GM23338 (cell line): ENCODE data around the gene CCDC32. TPM values are rescaled to one million over a fixed set of nuclear protein-coding genes. Genes with fewer than 3 reads are reported as not detected.

Experiments
- CREB1 ChIP-seq: fragments of 250-450 bp; sonication (Bioruptor Pico); IDR thresholded peaks from 2 replicates; pipeline ENCODE4 v1.5.0; 2020; ENCODE audit warnings: low read depth, mild to moderate bottlenecking, moderate library complexity
- EZH2phosphoT487 ChIP-seq: fragments of 200-600 bp; sonication (generic); IDR thresholded peaks from one replicate; pipeline ENCODE4 v1.8.1; 2018; ENCODE audit warnings: antibody characterized with exemption; ENCODE audit not compliant: unreplicated experiment
- STAT1 ChIP-seq: IDR thresholded peaks from one replicate; pipeline ENCODE4 v1.6.1; 2016; ENCODE audit warnings: antibody characterized with exemption; ENCODE audit not compliant: unreplicated experiment
- ZNF114 ChIP-seq: fragments of 250-450 bp; sonication (Bioruptor Pico); IDR thresholded peaks from 2 replicates; pipeline ENCODE4 v1.5.0; 2020; ENCODE audit warnings: mild to moderate bottlenecking, moderate library complexity
- ZNF331 ChIP-seq: fragments of 250-450 bp; sonication (Bioruptor Pico); IDR thresholded peaks from 2 replicates; pipeline ENCODE4 v1.5.0; 2020; ENCODE audit warnings: low read depth, mild to moderate bottlenecking, moderate library complexity
- polyA plus RNA-seq: library from polyadenylated mRNA; unstranded; fragments of >200 nt; fragmentation: Nextera tagmentation; extraction: Ambion mirVana; gene quantifications from 2 replicates; pipeline ENCODE4 v1.2.1, GENCODE V29; 2016
- total RNA-seq: library from RNA; depleted of rRNA; stranded (reverse); fragments of >200 nt; shearing (Covaris generic); gene quantifications from 2 replicates; pipeline ENCODE4 v1.2.3, GENCODE V29; 2014
- TF ChIP-seq, protein P1 (sequence below): fragments of 250-450 bp; sonication (Bioruptor Pico); IDR thresholded peaks from 2 replicates; pipeline ENCODE4 v1.5.0; 2020; ENCODE audit warnings: mild to moderate bottlenecking, moderate library complexity
- TF ChIP-seq, protein P2 (sequence below): IDR thresholded peaks from 2 replicates; pipeline ENCODE4 v1.6.1; 2016; ENCODE audit warnings: antibody characterized with exemption
- TF ChIP-seq, protein P3 (sequence below), 2 experiments: fragments of 200-600 bp in 1 of 2; sonication (generic) in 1 of 2; conservative IDR thresholded peaks; 2 replicates each; pipeline versions ENCODE4 v1.5.1 to v1.6.1; 2016 to 2017; ENCODE audit warnings: antibody characterized with exemption in 2 of 2, low read depth in 2 of 2, mild to moderate bottlenecking in 2 of 2, moderate library complexity in 1 of 2

Gene CCDC32
- total and polyA plus RNA-seq, 2 experiments from 2014 or later: 13.8 to 15.4 TPM

- TF ChIP-seq, protein P1, sequence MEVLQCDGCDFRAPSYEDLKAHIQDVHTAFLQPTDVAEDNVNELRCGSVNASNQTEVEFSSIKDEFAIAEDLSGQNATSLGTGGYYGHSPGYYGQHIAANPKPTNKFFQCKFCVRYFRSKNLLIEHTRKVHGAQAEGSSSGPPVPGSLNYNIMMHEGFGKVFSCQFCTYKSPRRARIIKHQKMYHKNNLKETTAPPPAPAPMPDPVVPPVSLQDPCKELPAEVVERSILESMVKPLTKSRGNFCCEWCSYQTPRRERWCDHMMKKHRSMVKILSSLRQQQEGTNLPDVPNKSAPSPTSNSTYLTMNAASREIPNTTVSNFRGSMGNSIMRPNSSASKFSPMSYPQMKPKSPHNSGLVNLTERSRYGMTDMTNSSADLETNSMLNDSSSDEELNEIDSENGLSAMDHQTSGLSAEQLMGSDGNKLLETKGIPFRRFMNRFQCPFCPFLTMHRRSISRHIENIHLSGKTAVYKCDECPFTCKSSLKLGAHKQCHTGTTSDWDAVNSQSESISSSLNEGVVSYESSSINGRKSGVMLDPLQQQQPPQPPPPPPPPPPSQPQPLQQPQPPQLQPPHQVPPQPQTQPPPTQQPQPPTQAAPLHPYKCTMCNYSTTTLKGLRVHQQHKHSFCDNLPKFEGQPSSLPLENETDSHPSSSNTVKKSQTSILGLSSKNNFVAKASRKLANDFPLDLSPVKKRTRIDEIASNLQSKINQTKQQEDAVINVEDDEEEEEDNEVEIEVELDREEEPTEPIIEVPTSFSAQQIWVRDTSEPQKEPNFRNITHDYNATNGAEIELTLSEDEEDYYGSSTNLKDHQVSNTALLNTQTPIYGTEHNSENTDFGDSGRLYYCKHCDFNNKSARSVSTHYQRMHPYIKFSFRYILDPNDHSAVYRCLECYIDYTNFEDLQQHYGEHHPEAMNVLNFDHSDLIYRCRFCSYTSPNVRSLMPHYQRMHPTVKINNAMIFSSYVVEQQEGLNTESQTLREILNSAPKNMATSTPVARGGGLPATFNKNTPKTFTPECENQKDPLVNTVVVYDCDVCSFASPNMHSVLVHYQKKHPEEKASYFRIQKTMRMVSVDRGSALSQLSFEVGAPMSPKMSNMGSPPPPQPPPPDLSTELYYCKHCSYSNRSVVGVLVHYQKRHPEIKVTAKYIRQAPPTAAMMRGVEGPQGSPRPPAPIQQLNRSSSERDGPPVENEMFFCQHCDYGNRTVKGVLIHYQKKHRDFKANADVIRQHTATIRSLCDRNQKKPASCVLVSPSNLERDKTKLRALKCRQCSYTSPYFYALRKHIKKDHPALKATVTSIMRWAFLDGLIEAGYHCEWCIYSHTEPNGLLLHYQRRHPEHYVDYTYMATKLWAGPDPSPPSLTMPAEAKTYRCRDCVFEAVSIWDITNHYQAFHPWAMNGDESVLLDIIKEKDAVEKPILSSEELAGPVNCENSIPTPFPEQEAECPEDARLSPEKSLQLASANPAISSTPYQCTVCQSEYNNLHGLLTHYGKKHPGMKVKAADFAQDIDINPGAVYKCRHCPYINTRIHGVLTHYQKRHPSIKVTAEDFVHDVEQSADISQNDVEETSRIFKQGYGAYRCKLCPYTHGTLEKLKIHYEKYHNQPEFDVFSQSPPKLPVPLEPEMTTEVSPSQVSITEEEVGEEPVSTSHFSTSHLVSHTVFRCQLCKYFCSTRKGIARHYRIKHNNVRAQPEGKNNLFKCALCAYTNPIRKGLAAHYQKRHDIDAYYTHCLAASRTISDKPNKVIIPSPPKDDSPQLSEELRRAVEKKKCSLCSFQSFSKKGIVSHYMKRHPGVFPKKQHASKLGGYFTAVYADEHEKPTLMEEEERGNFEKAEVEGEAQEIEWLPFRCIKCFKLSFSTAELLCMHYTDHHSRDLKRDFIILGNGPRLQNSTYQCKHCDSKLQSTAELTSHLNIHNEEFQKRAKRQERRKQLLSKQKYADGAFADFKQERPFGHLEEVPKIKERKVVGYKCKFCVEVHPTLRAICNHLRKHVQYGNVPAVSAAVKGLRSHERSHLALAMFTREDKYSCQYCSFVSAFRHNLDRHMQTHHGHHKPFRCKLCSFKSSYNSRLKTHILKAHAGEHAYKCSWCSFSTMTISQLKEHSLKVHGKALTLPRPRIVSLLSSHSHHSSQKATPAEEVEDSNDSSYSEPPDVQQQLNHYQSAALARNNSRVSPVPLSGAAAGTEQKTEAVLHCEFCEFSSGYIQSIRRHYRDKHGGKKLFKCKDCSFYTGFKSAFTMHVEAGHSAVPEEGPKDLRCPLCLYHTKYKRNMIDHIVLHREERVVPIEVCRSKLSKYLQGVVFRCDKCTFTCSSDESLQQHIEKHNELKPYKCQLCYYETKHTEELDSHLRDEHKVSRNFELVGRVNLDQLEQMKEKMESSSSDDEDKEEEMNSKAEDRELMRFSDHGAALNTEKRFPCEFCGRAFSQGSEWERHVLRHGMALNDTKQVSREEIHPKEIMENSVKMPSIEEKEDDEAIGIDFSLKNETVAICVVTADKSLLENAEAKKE (CRISPR knock-in tag): no peak
- TF ChIP-seq STAT1 (no peak), ZNF331 (CRISPR knock-in tag) (no peak), CREB1 (CRISPR knock-in tag) (no peak), ZNF114 (CRISPR knock-in tag) (no peak), EZH2phosphoT487 (no peak)
- TF ChIP-seq, protein P2, sequence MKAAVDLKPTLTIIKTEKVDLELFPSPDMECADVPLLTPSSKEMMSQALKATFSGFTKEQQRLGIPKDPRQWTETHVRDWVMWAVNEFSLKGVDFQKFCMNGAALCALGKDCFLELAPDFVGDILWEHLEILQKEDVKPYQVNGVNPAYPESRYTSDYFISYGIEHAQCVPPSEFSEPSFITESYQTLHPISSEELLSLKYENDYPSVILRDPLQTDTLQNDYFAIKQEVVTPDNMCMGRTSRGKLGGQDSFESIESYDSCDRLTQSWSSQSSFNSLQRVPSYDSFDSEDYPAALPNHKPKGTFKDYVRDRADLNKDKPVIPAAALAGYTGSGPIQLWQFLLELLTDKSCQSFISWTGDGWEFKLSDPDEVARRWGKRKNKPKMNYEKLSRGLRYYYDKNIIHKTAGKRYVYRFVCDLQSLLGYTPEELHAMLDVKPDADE: no peak
- TF ChIP-seq, protein P3, sequence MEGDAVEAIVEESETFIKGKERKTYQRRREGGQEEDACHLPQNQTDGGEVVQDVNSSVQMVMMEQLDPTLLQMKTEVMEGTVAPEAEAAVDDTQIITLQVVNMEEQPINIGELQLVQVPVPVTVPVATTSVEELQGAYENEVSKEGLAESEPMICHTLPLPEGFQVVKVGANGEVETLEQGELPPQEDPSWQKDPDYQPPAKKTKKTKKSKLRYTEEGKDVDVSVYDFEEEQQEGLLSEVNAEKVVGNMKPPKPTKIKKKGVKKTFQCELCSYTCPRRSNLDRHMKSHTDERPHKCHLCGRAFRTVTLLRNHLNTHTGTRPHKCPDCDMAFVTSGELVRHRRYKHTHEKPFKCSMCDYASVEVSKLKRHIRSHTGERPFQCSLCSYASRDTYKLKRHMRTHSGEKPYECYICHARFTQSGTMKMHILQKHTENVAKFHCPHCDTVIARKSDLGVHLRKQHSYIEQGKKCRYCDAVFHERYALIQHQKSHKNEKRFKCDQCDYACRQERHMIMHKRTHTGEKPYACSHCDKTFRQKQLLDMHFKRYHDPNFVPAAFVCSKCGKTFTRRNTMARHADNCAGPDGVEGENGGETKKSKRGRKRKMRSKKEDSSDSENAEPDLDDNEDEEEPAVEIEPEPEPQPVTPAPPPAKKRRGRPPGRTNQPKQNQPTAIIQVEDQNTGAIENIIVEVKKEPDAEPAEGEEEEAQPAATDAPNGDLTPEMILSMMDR (conservative IDR thresholded peaks at IDR 0.05; ENCODE audit: low read depth in 2 of 2): no peak
Observed at GRCh38 chr15:40555876-40556275, 9.0 kb downstream of the CCDC32 start (continued).
